HepG2 (cell line): Measurements from ENCODE around the gene TMEM63B. TPM values are rescaled to one million over a fixed set of nuclear protein-coding genes. Genes with fewer than 3 reads are reported as not detected.
A peak's percentile ranks its signal among the peaks of the same experiment; 100 is the strongest.
"Not testable (repeated sequence)": the region's sequence is repeated elsewhere in the genome, so short reads cannot be mapped to it uniquely, and the experiment has no call there.

ENCODE experiments used
- ATAC-seq: fragments of 200-7000 bp; cut with Tn5 transposase; 3 replicates; pipeline ENCODE4 v1.9.1; 2020; ENCODE audit warnings: mild to moderate bottlenecking, moderate library complexity
- BruUV-seq: library from RNA; stranded (reverse); fragments of 400-500 nt; replicated peaks from 2 replicates; lab custom pipeline; 2021; lab: Mats Ljungman, UMichigan
- CTCF ChIA-PET: fragments of 300-600 bp; formaldehyde crosslinking; extraction: SDS; loops from one replicate; lab custom pipeline; 2021; ENCODE audit warnings: low total read pairs, inconsistent platforms, low intra/inter-chr PET ratio; lab: Yijun Ruan, JAX
- POLR2A ChIA-PET: fragments of 350-600 bp; sonication (Branson Sonifier 250); formaldehyde crosslinking; loops from one replicate; lab custom pipeline; 2020; ENCODE audit warnings: antibody characterized with exemption, inconsistent platforms; lab: Yijun Ruan, JAX
- DNase-seq: peaks from one replicate; pipeline ENCODE4 v3.0.0-alpha.2; 2015; ENCODE audit warnings: low spot score
- FAIRE-seq: peaks from 3 replicates; lab custom pipeline; 2011; peaks lifted over from hg19 to GRCh38; lab: Jason Lieb, UNC
- H2AFZ ChIP-seq: one replicate; pipeline ENCODE4 v1.6.1; 2011; ENCODE audit warnings: low read length, inconsistent platforms
- H3K27ac ChIP-seq: fragments of 300-600 bp; 3 replicates; pipeline ENCODE4 v1.8.0; 2011; ENCODE audit warnings: mixed run types, mild to moderate bottlenecking, mixed read lengths, low read length, inconsistent platforms; ENCODE audit not compliant: insufficient read depth; ENCODE audit errors: extremely low read length
- H3K27me3 ChIP-seq, 2 experiments: fragments of 200-600 bp in 1 of 2; 2 replicates in 1 of 2; 3 replicates in 1 of 2; pipeline versions ENCODE4 v1.6.0 to v1.8.0; 2011; ENCODE audit warnings: low read length in 2 of 2, mild to moderate bottlenecking in 2 of 2, moderate library complexity in 2 of 2, inconsistent platforms in 1 of 2; ENCODE audit not compliant: insufficient read depth in 2 of 2, control insufficient read depth in 1 of 2
- H3K36me3 ChIP-seq, 2 experiments: fragments of 200-600 bp in 1 of 2; replicated peaks in 1 of 2; 2 replicates in 1 of 2; 3 replicates in 1 of 2; pipeline versions ENCODE4 v1.5.1 to v1.8.0; 2011; ENCODE audit warnings: low read length in 2 of 2, inconsistent platforms in 1 of 2; ENCODE audit not compliant: insufficient read depth in 2 of 2, control insufficient read depth in 1 of 2
- H3K4me1 ChIP-seq: 2 replicates; pipeline ENCODE4 v1.5.1; 2012; ENCODE audit warnings: low read length, inconsistent platforms; ENCODE audit not compliant: insufficient read depth
- H3K4me2 ChIP-seq: 2 replicates; pipeline ENCODE4 v1.6.0; 2011; ENCODE audit warnings: low read depth, low read length, inconsistent platforms
- H3K4me3 ChIP-seq, 3 experiments: fragments of 200-600 bp in 1 of 3; sonication (generic), shearing (Covaris generic) in 1 of 3; replicated peaks in 1 of 3; 2 replicates each; pipeline ENCODE4 v1.5.1; 2011 to 2016; ENCODE audit warnings: low read length in 3 of 3, inconsistent platforms in 2 of 3, low read depth in 2 of 3, mild to moderate bottlenecking in 2 of 3, control low read depth in 1 of 3, mixed read lengths in 1 of 3; ENCODE audit not compliant: insufficient read depth in 1 of 3
- H3K79me2 ChIP-seq: one replicate; pipeline ENCODE4 v1.6.1; 2011; ENCODE audit warnings: low read length, inconsistent platforms; ENCODE audit not compliant: insufficient read depth
- H3K9ac ChIP-seq: 2 replicates; pipeline ENCODE4 v1.6.0; 2011; ENCODE audit warnings: mild to moderate bottlenecking, low read depth, low read length, inconsistent platforms; ENCODE audit not compliant: insufficient read depth
- H3K9me3 ChIP-seq: 2 replicates; pipeline ENCODE4 v1.5.1; 2012; ENCODE audit warnings: mild to moderate bottlenecking, low read length
- H4K20me1 ChIP-seq: 2 replicates; pipeline ENCODE4 v1.6.0; 2011; ENCODE audit warnings: inconsistent platforms, mild to moderate bottlenecking, low read length, moderate library complexity; ENCODE audit not compliant: insufficient read depth
- HNF4A ChIP-seq: sonication (generic); formaldehyde crosslinking; IDR thresholded peaks from 2 replicates; pipeline ENCODE4 v1.4.0; 2020; ENCODE audit warnings: missing genetic modification reagents
- NR2F6 ChIP-seq, 2 experiments: IDR thresholded peaks; 2 replicates each; pipeline ENCODE4 v1.6.1; 2016; ENCODE audit warnings: antibody characterized with exemption in 1 of 2, mild to moderate bottlenecking in 1 of 2
- ONECUT2 ChIP-seq: sonication (generic); formaldehyde crosslinking; IDR thresholded peaks from 2 replicates; pipeline ENCODE4 v1.4.0; 2020; ENCODE audit warnings: missing genetic modification reagents
- RFX5 ChIP-seq: IDR thresholded peaks from 2 replicates; pipeline ENCODE4 v1.6.1; 2011; ENCODE audit warnings: low read depth, low read length, improper control_type of control experiment
- SP5 ChIP-seq: IDR thresholded peaks from 2 replicates; pipeline ENCODE4 v1.6.1; 2016; ENCODE audit warnings: low read depth, borderline replicate concordance
- ZKSCAN1 ChIP-seq: fragments of 150-350 bp; IDR thresholded peaks from 2 replicates; pipeline ENCODE4 v1.6.1; 2014; ENCODE audit warnings: low read length
- ZMYM3 ChIP-seq: sonication (generic); formaldehyde crosslinking; IDR thresholded peaks from 2 replicates; pipeline ENCODE4 v1.5.1; 2020; ENCODE audit warnings: mild to moderate bottlenecking, missing genetic modification reagents
- ZMYM4 ChIP-seq: sonication (generic); formaldehyde crosslinking; IDR thresholded peaks from 2 replicates; pipeline ENCODE4 v1.8.1; 2023; ENCODE audit warnings: mild to moderate bottlenecking, missing genetic modification reagents
- ZNF121 ChIP-seq: sonication (generic); formaldehyde crosslinking; IDR thresholded peaks from 2 replicates; pipeline ENCODE4 v1.5.0; 2020; ENCODE audit warnings: mild to moderate bottlenecking, missing genetic modification reagents
- ZNF460 ChIP-seq: sonication (generic); formaldehyde crosslinking; IDR thresholded peaks from 2 replicates; pipeline ENCODE4 v1.5.1; 2020; ENCODE audit warnings: missing genetic modification reagents, mild to moderate bottlenecking, borderline replicate concordance
- WGBS: methylation state at CpG from one replicate; pipeline ENCODE4 v1.1.6; 2017; ENCODE audit warnings: low lambda C conversion rate; 5-methylcytosine and 5-hydroxymethylcytosine counted together
- in situ Hi-C: cut with HindIII; loops from 2 replicates; pipeline ENCODE4 v1.10.0; 2017; ENCODE audit warnings: low pct_unique_long_range_greater_than_20kb; ENCODE audit not compliant: extremely low pct_ligation_motif_present
- intact Hi-C: fragments of 100-400 bp; cut with micrococcal nuclease; formaldehyde crosslinking; loops from one replicate; pipeline ENCODE4 v1.10.0; 2022; ENCODE audit not compliant: unreplicated experiment
- polyA plus RNA-seq, 8 experiments: library from polyadenylated mRNA; depleted of rRNA in 3 of 8; stranded (reverse) in 7 of 8; unstranded in 1 of 8; fragments of >200 nt; fragmentation: Illumina TruSeq in 4 of 8; extraction: Trizol in 4 of 8; gene quantifications; 2 replicates each; pipeline versions ENCODE4 v1.2.1 to v1.2.3, GENCODE V29; 2011 to 2016; ENCODE audit warnings: low read depth in 4 of 8, missing spikeins in 1 of 8, mixed read lengths in 1 of 8; ENCODE audit not compliant: insufficient read depth in 1 of 8
- total RNA-seq, 5 experiments: library from RNA; depleted of rRNA; stranded (reverse); fragments of >200 nt; fragmentation: Illumina TruSeq; extraction: Trizol; gene quantifications; 2 replicates each; pipeline ENCODE4 v1.2.3, GENCODE V29; 2016; ENCODE audit warnings: low read depth in 1 of 5
- TF ChIP-seq, protein P1 (sequence below): sonication (generic); formaldehyde crosslinking; IDR thresholded peaks from 2 replicates; pipeline ENCODE4 v1.4.0; 2020; ENCODE audit warnings: missing genetic modification reagents, mild to moderate bottlenecking, borderline replicate concordance
- TF ChIP-seq, protein P2 (sequence below): sonication (generic); formaldehyde crosslinking; IDR thresholded peaks from 2 replicates; pipeline ENCODE4 v1.5.0; 2020; ENCODE audit warnings: mild to moderate bottlenecking, missing genetic modification reagents

The TMEM63B gene
- total and polyA plus RNA-seq, 2 of the 13 experiments (the other 11 are each of a cell fraction or from before 2014, with no cell fraction given) = 27.4 to 75.8 TPM

DNA sequence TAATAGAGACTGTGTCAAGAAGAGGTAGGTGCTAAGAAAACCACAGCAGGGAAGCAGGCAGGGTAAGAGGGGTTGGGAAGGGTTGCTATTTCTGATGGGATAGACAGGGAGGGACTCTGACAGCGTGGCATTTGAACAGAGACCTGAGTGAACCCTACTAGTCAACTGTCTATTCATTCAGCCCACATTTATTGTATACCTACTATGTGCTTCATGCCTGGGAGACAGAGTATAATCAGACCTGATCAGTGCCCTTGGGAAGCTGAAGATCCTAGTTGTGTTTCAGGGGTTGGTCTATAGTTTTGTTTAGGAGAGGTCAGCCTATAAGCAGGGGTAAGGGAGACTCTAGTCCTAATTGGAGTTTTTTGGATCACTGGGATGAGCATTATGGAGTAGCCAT lies 16.4 kb downstream of the TMEM63B start:
- no peaks in the 10 kb centered on the region for H3K79me2 ChIP-seq
- FAIRE-seq = no peak
- no peak overlapping the region for H3K4me2 ChIP-seq
- 94% methylated on average over 1 of the region's 1 CpG for WGBS
- in situ Hi-C loops (no loop called here), intact Hi-C loops (loop anchor here (5.0 kb wide), 1 partner anchor 41 kb away; no protein-coding TSS in a partner anchor)
- H3K9ac ChIP-seq = no peak overlapping the region
- ChIA-PET POLR2A (interaction anchor here (0.5 to 1.7 kb wide), 3 partner anchors 12 to 19 kb away, joined by 3 to 6 read pairs (median 5); no protein-coding TSS in a partner anchor), CTCF (no interaction called here)
- no peaks in the 10 kb centered on the region for H3K9me3 ChIP-seq
- H3K27ac ChIP-seq = no peak overlapping the region
- no peak overlapping the region for H3K4me3 ChIP-seq
- no TSS peak for BruUV-seq
- no peak overlapping the region for H2AFZ ChIP-seq
- H4K20me1 ChIP-seq = no peaks in the 10 kb centered on the region
- TF ChIP-seq ZKSCAN1 (peak; percentile 77; the same call in 1 of the 2 replicates), RFX5 (no peak)
- DNase-seq = no peak
- H3K27me3 ChIP-seq = no peaks in the 10 kb centered on the region
- H3K36me3 ChIP-seq = peaks cover 30 to 67% of the 10 kb centered on the region in 2 experiments
- ATAC-seq = no peak
- peaks cover 28% of the 10 kb centered on the region for H3K4me1 ChIP-seq

DNA sequence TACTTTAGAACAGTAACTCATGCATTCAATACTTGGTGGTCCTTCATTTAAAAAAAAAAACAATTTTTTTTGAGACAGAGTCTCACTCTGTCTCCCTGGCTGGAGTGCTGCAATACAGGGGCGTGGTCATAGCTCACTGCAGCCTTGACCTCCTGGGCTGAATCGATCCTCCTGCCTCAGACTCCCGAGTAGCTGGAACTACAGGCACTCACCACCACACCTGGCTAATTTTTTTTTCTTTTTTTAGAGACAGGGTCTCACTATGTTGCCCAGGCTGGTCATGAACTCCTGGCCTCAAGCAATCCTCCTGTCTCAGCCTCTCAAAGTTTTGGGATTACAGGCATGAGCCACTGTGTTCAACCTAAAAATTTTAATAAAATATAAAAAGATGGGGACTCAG lies 17.2 kb downstream of the TMEM63B start:
- 50% methylated on average over 3 of the region's 3 CpGs for WGBS
- H3K27ac ChIP-seq, H3K79me2 ChIP-seq, ATAC-seq, H3K9me3 ChIP-seq, BruUV-seq, H3K4me2 ChIP-seq, in situ Hi-C loops, CTCF ChIA-PET, DNase-seq, H3K27me3 ChIP-seq, H3K9ac ChIP-seq, H2AFZ ChIP-seq, FAIRE-seq, H3K4me3 ChIP-seq, H4K20me1 ChIP-seq: not testable (repeated sequence)
- Histone ChIP-seq H3K36me3 (peaks cover 34 to 70% of the 10 kb centered on the region in 2 experiments), H3K4me1 (peaks cover 28% of the 10 kb centered on the region)
- POLR2A ChIA-PET = interaction anchor here (1.1 to 1.7 kb wide), 3 partner anchors 11 to 13 kb away, joined by 3 to 6 read pairs (median 3); no protein-coding TSS in a partner anchor
- TF ChIP-seq ONECUT2 (peak; percentile 82), HNF4A (CRISPR knock-in tag) (0 out of 2 replicates have a peak, but pooled peaks have one; percentile 38), ZMYM3 (peak; percentile 63; the same call in 1 of the 2 replicates), ZNF121 (peak; percentile 86), ZNF460 (CRISPR knock-in tag) (peak; percentile 91), NR2F6 (IDR thresholded peaks at IDR 0.05) (peak; percentile 36; the same call in 1 of the 2 replicates), NR2F6 (CRISPR knock-in tag; IDR thresholded peaks at IDR 0.05) (peak; percentile 63), ZMYM4 (CRISPR knock-in tag) (0 out of 2 replicates have a peak, but pooled peaks have one; percentile 14), SP5 (CRISPR knock-in tag) (peak; percentile 22; the same call in 1 of the 2 replicates)
- TF ChIP-seq, protein P1, sequence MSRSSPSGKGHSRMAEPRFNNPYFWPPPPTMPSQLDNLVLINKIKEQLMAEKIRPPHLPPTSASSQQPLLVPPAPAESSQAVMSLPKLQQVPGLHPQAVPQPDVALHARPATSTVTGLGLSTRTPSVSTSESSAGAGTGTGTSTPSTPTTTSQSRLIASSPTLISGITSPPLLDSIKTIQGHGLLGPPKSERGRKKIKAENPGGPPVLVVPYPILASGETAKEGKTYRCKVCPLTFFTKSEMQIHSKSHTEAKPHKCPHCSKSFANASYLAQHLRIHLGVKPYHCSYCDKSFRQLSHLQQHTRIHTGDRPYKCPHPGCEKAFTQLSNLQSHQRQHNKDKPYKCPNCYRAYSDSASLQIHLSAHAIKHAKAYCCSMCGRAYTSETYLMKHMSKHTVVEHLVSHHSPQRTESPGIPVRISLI (CRISPR knock-in tag) = peak; percentile 62; the same call in 1 of the 2 replicates
- TF ChIP-seq, protein P2, sequence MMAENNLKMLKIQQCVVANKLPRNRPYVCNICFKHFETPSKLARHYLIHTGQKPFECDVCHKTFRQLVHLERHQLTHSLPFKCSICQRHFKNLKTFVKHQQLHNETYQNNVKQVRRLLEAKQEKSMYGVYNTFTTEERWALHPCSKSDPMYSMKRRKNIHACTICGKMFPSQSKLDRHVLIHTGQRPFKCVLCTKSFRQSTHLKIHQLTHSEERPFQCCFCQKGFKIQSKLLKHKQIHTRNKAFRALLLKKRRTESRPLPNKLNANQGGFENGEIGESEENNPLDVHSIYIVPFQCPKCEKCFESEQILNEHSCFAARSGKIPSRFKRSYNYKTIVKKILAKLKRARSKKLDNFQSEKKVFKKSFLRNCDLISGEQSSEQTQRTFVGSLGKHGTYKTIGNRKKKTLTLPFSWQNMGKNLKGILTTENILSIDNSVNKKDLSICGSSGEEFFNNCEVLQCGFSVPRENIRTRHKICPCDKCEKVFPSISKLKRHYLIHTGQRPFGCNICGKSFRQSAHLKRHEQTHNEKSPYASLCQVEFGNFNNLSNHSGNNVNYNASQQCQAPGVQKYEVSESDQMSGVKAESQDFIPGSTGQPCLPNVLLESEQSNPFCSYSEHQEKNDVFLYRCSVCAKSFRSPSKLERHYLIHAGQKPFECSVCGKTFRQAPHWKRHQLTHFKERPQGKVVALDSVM = peak; percentile 95
- intact Hi-C loops = loop anchor here (5.0 kb wide), 1 partner anchor 42 kb away; no protein-coding TSS in a partner anchor
